ENCODE measurements around the gene LZTFL1.

The LZTFL1 gene

GRCh38 chr3:45838466-45838865 is 3.5 kb downstream of the LZTFL1 start:
- Histone ChIP-seq H3K14ac (ENCODE audit: low read length in 2 of 2) (no peak overlapping the region), H3K27me3 (ENCODE audit: control insufficient read depth in 1 of 2, insufficient read depth in 1 of 2, low read length in 2 of 2) (no peaks in the 10 kb centered on the region), H3K4ac (ENCODE audit: low read depth in 1 of 2, low read length in 2 of 2) (no peak overlapping the region), H3K4me3 (ENCODE audit: insufficient read depth in 1 of 2, low read depth in 1 of 2, low read length in 2 of 2) (no peak overlapping the region), H3K36me3 (ENCODE audit: control insufficient read depth in 1 of 2, insufficient read depth in 2 of 2, low read depth in 1 of 2, low read length in 2 of 2) (peaks cover 3 to 38% of the 10 kb centered on the region in 2 experiments), H3K4me1 (ENCODE audit: control insufficient read depth, insufficient read depth, low read depth, low read length) (peaks cover 2% of the 10 kb centered on the region), H3K23ac (ENCODE audit: low read length in 2 of 2) (peak overlapping the region in 1 of 2 experiments; percentile 66), H2AFZ (ENCODE audit: low read depth, low read length) (no peak overlapping the region), H3K4me2 (ENCODE audit: low read length, poor library complexity, severe bottlenecking) (no peak overlapping the region), H4K91ac (ENCODE audit: low read length) (no peak overlapping the region), H3K18ac (ENCODE audit: low read depth in 1 of 2, low read length in 2 of 2) (no peak overlapping the region), H3K9ac (ENCODE audit: low read length) (no peak overlapping the region), H2BK5ac (ENCODE audit: low read depth, low read length, poor library complexity, severe bottlenecking) (no peak overlapping the region), H2AK5ac (ENCODE audit: low read length, severe bottlenecking) (no peak overlapping the region), H2BK12ac (ENCODE audit: low read length in 2 of 2) (no peak overlapping the region), H2BK15ac (ENCODE audit: low read depth, poor library complexity, severe bottlenecking) (no peak overlapping the region), H4K8ac (ENCODE audit: low read length) (no peak overlapping the region), H3K27ac (ENCODE audit: low read length, poor library complexity, severe bottlenecking) (no peak overlapping the region), H3K9me3 (ENCODE audit: control insufficient read depth, low read length) (no peaks in the 10 kb centered on the region), H2BK120ac (ENCODE audit: low read depth, low read length) (no peak overlapping the region), H3K79me1 (replicated peaks; ENCODE audit: low read length, poor library complexity, severe bottlenecking) (peaks cover 15% of the 10 kb centered on the region)
- 100% methylated on average over 1 of the region's 1 CpG for WGBS
- DNase-seq, result no peak

GRCh38 chr3:45832699-45833098 is 9.2 kb downstream of the LZTFL1 start:
- no peak for DNase-seq
- WGBS, result 92% methylated on average over 4 of the region's 5 CpGs

GRCh38 chr3:45830121-45830520 is 11.8 kb downstream of the LZTFL1 start:
- no peak for DNase-seq
- 100% methylated on average over 3 of the region's 5 CpGs for WGBS

More at GRCh38 chr3:45832699-45833098, 9.2 kb downstream of the LZTFL1 start:
- peaks cover 13 to 88% of the 10 kb centered on the region in 2 experiments for H3K36me3 ChIP-seq (ENCODE audit: control insufficient read depth in 1 of 2, insufficient read depth in 2 of 2, low read depth in 1 of 2, low read length in 2 of 2)
- H2BK5ac ChIP-seq (ENCODE audit: low read depth, low read length, poor library complexity, severe bottlenecking), result no peak overlapping the region
- no peak overlapping the region for H3K14ac ChIP-seq (ENCODE audit: low read length in 2 of 2)
- H2AK5ac ChIP-seq (ENCODE audit: low read length, severe bottlenecking), result no peak overlapping the region
- no peak overlapping the region for H3K27ac ChIP-seq (ENCODE audit: low read length, poor library complexity, severe bottlenecking)
- H4K8ac ChIP-seq (ENCODE audit: low read length), result no peak overlapping the region
- no peak overlapping the region for H3K23ac ChIP-seq (ENCODE audit: low read length in 2 of 2)
- no peak overlapping the region for H3K4me3 ChIP-seq (ENCODE audit: insufficient read depth in 1 of 2, low read depth in 1 of 2, low read length in 2 of 2)
- H3K27me3 ChIP-seq (ENCODE audit: control insufficient read depth in 1 of 2, insufficient read depth in 1 of 2, low read length in 2 of 2), result no peaks in the 10 kb centered on the region
- no peak overlapping the region for H4K91ac ChIP-seq (ENCODE audit: low read length)
- H3K18ac ChIP-seq (ENCODE audit: low read depth in 1 of 2, low read length in 2 of 2), result no peak overlapping the region
- H3K4me1 ChIP-seq (ENCODE audit: control insufficient read depth, insufficient read depth, low read depth, low read length), result no peaks in the 10 kb centered on the region
- peaks cover 2% of the 10 kb centered on the region for H3K79me1 ChIP-seq (replicated peaks; ENCODE audit: low read length, poor library complexity, severe bottlenecking)
- H2BK15ac ChIP-seq (ENCODE audit: low read depth, poor library complexity, severe bottlenecking), result no peak overlapping the region
- H2BK12ac ChIP-seq (ENCODE audit: low read length in 2 of 2), result no peak overlapping the region
- H3K9me3 ChIP-seq (ENCODE audit: control insufficient read depth, low read length), result no peaks in the 10 kb centered on the region
- no peak overlapping the region for H3K4ac ChIP-seq (ENCODE audit: low read depth in 1 of 2, low read length in 2 of 2)
- H3K9ac ChIP-seq (ENCODE audit: low read length), result no peak overlapping the region
- H3K4me2 ChIP-seq (ENCODE audit: low read length, poor library complexity, severe bottlenecking), result no peak overlapping the region
- H2AFZ ChIP-seq (ENCODE audit: low read depth, low read length), result no peak overlapping the region
- H2BK120ac ChIP-seq (ENCODE audit: low read depth, low read length), result no peak overlapping the region

GRCh38 chr3:45826908-45827307 is 15.0 kb downstream of the LZTFL1 start:
- no peaks in the 10 kb centered on the region for H3K4me1 ChIP-seq (ENCODE audit: control insufficient read depth, insufficient read depth, low read depth, low read length)
- no peak overlapping the region for H2AK5ac ChIP-seq (ENCODE audit: low read length, severe bottlenecking)
- no peaks in the 10 kb centered on the region for H3K79me1 ChIP-seq (replicated peaks; ENCODE audit: low read length, poor library complexity, severe bottlenecking)
- H3K4me3 ChIP-seq (ENCODE audit: insufficient read depth in 1 of 2, low read depth in 1 of 2, low read length in 2 of 2), result no peak overlapping the region
- H3K9me3 ChIP-seq (ENCODE audit: control insufficient read depth, low read length), result no peaks in the 10 kb centered on the region
- H3K4ac ChIP-seq (ENCODE audit: low read depth in 1 of 2, low read length in 2 of 2), result no peak overlapping the region
- H4K91ac ChIP-seq (ENCODE audit: low read length), result no peak overlapping the region
- H2AFZ ChIP-seq (ENCODE audit: low read depth, low read length), result no peak overlapping the region
- no peak overlapping the region for H3K18ac ChIP-seq (ENCODE audit: low read depth in 1 of 2, low read length in 2 of 2)
- no peaks in the 10 kb centered on the region for H3K27me3 ChIP-seq (ENCODE audit: control insufficient read depth in 1 of 2, insufficient read depth in 1 of 2, low read length in 2 of 2)
- H3K36me3 ChIP-seq (ENCODE audit: control insufficient read depth in 1 of 2, insufficient read depth in 2 of 2, low read depth in 1 of 2, low read length in 2 of 2), result peaks cover 18 to 92% of the 10 kb centered on the region in 2 experiments
- no peak overlapping the region for H3K23ac ChIP-seq (ENCODE audit: low read length in 2 of 2)
- H2BK5ac ChIP-seq (ENCODE audit: low read depth, low read length, poor library complexity, severe bottlenecking), result no peak overlapping the region
- H3K14ac ChIP-seq (ENCODE audit: low read length in 2 of 2), result peak overlapping the region in 1 of 2 experiments; percentile 32
- WGBS, result 93% methylated on average over 3 of the region's 3 CpGs
- no peak overlapping the region for H4K8ac ChIP-seq (ENCODE audit: low read length)
- no peak overlapping the region for H2BK12ac ChIP-seq (ENCODE audit: low read length in 2 of 2)
- no peak overlapping the region for H3K4me2 ChIP-seq (ENCODE audit: low read length, poor library complexity, severe bottlenecking)
- no peak overlapping the region for H3K9ac ChIP-seq (ENCODE audit: low read length)
- no peak overlapping the region for H2BK15ac ChIP-seq (ENCODE audit: low read depth, poor library complexity, severe bottlenecking)
- no peak overlapping the region for H3K27ac ChIP-seq (ENCODE audit: low read length, poor library complexity, severe bottlenecking)
- DNase-seq, result no peak
- no peak overlapping the region for H2BK120ac ChIP-seq (ENCODE audit: low read depth, low read length)

More at GRCh38 chr3:45830121-45830520, 11.8 kb downstream of the LZTFL1 start:
- no peak overlapping the region for H2BK120ac ChIP-seq (ENCODE audit: low read depth, low read length)
- H3K4ac ChIP-seq (ENCODE audit: low read depth in 1 of 2, low read length in 2 of 2), result no peak overlapping the region
- no peak overlapping the region for H3K14ac ChIP-seq (ENCODE audit: low read length in 2 of 2)
- no peaks in the 10 kb centered on the region for H3K79me1 ChIP-seq (replicated peaks; ENCODE audit: low read length, poor library complexity, severe bottlenecking)
- H2BK12ac ChIP-seq (ENCODE audit: low read length in 2 of 2), result no peak overlapping the region
- H3K36me3 ChIP-seq (ENCODE audit: control insufficient read depth in 1 of 2, insufficient read depth in 2 of 2, low read depth in 1 of 2, low read length in 2 of 2), result peaks cover 17 to 93% of the 10 kb centered on the region in 2 experiments
- no peak overlapping the region for H3K23ac ChIP-seq (ENCODE audit: low read length in 2 of 2)
- H3K4me3 ChIP-seq (ENCODE audit: insufficient read depth in 1 of 2, low read depth in 1 of 2, low read length in 2 of 2), result no peak overlapping the region
- H2AFZ ChIP-seq (ENCODE audit: low read depth, low read length), result no peak overlapping the region
- H3K9ac ChIP-seq (ENCODE audit: low read length), result no peak overlapping the region
- no peak overlapping the region for H2BK5ac ChIP-seq (ENCODE audit: low read depth, low read length, poor library complexity, severe bottlenecking)
- no peak overlapping the region for H2BK15ac ChIP-seq (ENCODE audit: low read depth, poor library complexity, severe bottlenecking)
- H3K18ac ChIP-seq (ENCODE audit: low read depth in 1 of 2, low read length in 2 of 2), result no peak overlapping the region
- H3K27ac ChIP-seq (ENCODE audit: low read length, poor library complexity, severe bottlenecking), result no peak overlapping the region
- no peak overlapping the region for H4K8ac ChIP-seq (ENCODE audit: low read length)
- no peaks in the 10 kb centered on the region for H3K27me3 ChIP-seq (ENCODE audit: control insufficient read depth in 1 of 2, insufficient read depth in 1 of 2, low read length in 2 of 2)
- no peak overlapping the region for H2AK5ac ChIP-seq (ENCODE audit: low read length, severe bottlenecking)
- no peak overlapping the region for H3K4me2 ChIP-seq (ENCODE audit: low read length, poor library complexity, severe bottlenecking)
- H3K4me1 ChIP-seq (ENCODE audit: control insufficient read depth, insufficient read depth, low read depth, low read length), result no peaks in the 10 kb centered on the region
- no peak overlapping the region for H4K91ac ChIP-seq (ENCODE audit: low read length)
- no peaks in the 10 kb centered on the region for H3K9me3 ChIP-seq (ENCODE audit: control insufficient read depth, low read length)
